H7 (cell line): Measurements from ENCODE around the gene PCYT1A. TPM values are rescaled to one million over a fixed set of nuclear protein-coding genes. Genes with fewer than 3 reads are reported as not detected.
A peak's percentile ranks its signal among the peaks of the same experiment; 100 is the strongest.
"Not testable (repeated sequence)": the region's sequence is repeated elsewhere in the genome, so short reads cannot be mapped to it uniquely, and the experiment has no call there.

Experiments
- DNase-seq: peaks from one replicate; pipeline ENCODE4 v3.0.0; 2012
- H3K27me3 ChIP-seq: 2 replicates; pipeline ENCODE4 v1.6.0; 2011; ENCODE audit warnings: mild to moderate bottlenecking, low read length; ENCODE audit not compliant: control insufficient read depth, insufficient read depth
- H3K36me3 ChIP-seq: replicated peaks from 2 replicates; pipeline ENCODE4 v1.5.1; 2011; ENCODE audit warnings: low read length; ENCODE audit not compliant: control insufficient read depth, insufficient read depth
- H3K4me3 ChIP-seq: 2 replicates; pipeline ENCODE4 v1.5.1; 2011; ENCODE audit warnings: low read depth, mild to moderate bottlenecking, control low read depth, low read length, moderate library complexity; ENCODE audit not compliant: insufficient read depth
- total RNA-seq: library from RNA; depleted of rRNA; stranded (reverse); fragments of >200 nt; shearing (Covaris generic); gene quantifications from 2 replicates; pipeline ENCODE4 v1.2.3, GENCODE V29; 2014

Gene PCYT1A
- total RNA-seq, 1 experiment from 2014 or later, result 38.0 TPM

DNA sequence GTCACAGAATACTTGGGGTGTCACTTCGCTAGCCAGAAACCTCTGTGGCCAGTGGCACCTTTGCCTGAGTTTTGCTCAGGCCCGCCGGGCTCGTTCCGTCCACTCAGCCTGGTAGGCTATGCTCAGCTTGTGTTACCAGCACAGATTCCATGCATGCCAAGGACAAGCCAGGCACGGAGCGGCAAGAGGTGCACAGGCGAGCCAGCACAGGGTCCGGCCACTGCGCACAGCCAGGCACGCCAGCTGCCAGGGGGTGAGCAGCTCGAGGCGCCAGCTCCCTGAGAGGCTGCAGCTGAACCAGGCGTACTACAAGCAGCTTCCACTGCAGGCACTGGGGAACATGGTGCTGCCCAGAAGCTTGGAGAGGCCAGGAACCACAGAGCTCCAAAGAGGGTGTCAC, 14.7 kb downstream of the PCYT1A start:
- Histone ChIP-seq H3K4me3 (no peak overlapping the region), H3K36me3 (no peaks in the 10 kb centered on the region; the same call in none of the 2 replicates), H3K27me3 (no peaks in the 10 kb centered on the region)
- DNase-seq, result no peak

DNA sequence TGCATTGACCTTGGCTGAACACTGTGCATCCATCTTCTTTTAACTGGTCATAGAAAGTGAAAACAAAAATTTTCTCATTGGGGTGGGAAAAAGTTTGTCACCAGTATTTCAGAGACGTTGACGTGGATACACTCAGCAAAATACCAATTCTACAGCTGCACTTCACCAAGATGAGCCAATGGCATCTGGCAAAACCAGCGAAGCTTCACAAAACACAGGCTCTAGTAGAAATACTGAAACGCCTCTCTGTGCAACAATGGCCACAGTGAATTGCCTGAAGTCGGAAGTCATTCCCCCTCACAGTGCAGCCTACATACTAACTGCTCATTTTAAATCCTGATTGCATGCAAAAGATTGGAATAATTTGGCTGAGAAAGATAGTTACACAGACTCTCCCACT, 17.0 kb downstream of the PCYT1A start:
- Histone ChIP-seq H3K4me3 (no peak overlapping the region), H3K36me3 (no peaks in the 10 kb centered on the region; the same call in none of the 2 replicates), H3K27me3 (no peaks in the 10 kb centered on the region)
- no peak for DNase-seq

DNA sequence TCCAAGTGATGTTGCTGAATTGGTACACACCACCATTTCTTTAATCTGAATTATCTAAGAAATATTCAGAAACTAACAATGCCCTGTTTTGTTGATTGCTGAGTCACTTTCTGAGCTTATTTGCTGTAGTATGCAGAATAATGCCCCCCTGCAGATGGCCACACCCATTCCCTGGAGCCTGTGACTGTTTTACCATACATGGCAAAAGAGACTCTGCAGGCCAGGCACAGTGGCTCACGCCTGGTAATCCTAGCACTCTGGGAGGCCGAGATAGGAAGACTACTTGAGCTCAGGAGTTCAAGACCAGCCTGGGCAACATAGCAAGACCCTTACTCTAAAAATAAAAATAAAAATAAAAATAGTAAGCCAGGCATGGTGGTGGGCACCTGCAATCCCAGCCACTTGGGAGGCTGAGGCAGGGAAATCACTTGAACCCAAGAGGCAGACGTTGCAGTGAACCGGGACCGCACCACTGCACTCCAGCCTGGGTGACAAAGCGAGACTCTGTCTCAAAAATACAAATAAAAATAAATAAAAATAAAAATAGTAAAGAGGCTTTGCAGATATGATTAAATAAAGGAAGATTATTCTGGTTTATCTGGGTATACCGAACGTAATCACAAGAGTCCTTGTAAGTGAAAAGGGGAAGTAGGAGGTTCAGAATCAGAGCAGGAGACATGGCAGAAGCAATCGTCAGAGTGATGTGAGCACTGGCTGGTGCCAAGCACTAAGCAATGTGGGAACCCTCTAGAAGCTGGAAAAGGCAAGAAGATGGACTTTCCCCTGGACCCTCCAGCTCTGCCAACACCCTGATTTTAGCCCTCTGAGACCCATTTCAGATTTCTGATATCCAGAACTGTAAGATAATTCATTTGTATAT, 19.0 kb downstream of the PCYT1A start:
- Histone ChIP-seq H3K36me3 (no peaks in the 10 kb centered on the region; the same call in none of the 2 replicates), H3K4me3 (no peak overlapping the region), H3K27me3 (no peaks in the 10 kb centered on the region)
- DNase-seq, result peak; percentile 50

DNA sequence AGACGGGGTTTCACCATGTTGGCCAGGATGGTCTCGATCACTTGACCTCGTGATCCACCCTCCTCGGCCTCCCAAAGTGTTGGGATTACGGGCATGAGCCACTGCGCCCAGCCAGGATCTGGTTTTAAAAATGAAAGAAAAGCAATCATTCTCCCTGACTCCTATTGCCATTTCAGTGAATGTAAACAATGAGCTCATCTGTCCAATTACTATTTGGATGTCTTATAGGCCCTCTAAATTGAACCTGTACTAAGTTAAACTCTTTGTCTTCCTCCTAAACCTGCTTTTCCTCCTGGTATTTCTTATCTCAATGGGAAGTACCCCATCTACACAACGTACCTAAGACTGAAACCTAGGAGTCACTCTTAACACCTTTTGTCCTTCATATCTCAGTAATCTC, 23.7 kb downstream of the PCYT1A start:
- Histone ChIP-seq H3K27me3 (no peaks in the 10 kb centered on the region), H3K4me3 (no peak overlapping the region), H3K36me3 (no peaks in the 10 kb centered on the region)
- DNase-seq, result no peak

DNA sequence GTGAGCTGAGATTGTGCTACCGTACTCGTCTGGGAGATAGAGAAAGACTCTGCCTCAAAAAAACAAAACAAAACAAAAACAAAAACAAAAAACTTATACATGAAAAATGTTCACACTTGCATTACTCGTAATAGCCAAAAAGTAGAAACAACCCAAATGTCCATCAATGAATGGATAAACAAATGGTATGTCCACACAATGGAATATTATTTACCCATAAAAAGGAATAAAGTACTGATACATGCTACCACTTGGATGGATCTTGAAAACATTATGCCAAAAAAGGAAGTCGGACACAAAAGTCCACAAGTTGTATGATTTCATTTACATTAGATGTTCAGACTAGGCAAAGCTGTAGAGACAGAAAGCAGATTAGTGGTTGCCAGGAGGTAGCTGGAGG, 26.7 kb downstream of the PCYT1A start:
- no peak overlapping the region for H3K4me3 ChIP-seq
- DNase-seq, result no peak
- H3K36me3 ChIP-seq, result no peaks in the 10 kb centered on the region
- H3K27me3 ChIP-seq, result no peaks in the 10 kb centered on the region

DNA sequence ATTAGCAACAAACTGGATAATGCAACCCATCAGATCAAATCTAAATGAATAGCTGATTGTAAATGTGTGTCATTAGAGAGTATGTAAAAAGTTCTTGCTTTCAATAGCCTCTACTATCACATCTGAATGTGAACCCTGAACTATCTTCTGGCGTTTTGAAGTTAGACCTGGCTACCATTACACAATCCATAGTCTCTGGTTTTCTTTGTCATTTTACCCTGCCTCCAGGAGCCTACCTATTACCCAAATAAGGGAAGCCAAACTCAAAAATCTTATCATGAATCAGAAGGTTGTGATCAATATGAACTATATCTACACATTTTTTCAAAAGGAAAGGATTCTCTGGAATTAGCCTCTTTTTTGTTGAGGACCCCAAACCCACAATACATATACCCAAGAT, 31.8 kb downstream of the PCYT1A start:
- no peak for DNase-seq
- H3K4me3 ChIP-seq, result no peak overlapping the region
- no peaks in the 10 kb centered on the region; the same call in 1 of the 2 replicates for H3K36me3 ChIP-seq
- H3K27me3 ChIP-seq, result no peaks in the 10 kb centered on the region

DNA sequence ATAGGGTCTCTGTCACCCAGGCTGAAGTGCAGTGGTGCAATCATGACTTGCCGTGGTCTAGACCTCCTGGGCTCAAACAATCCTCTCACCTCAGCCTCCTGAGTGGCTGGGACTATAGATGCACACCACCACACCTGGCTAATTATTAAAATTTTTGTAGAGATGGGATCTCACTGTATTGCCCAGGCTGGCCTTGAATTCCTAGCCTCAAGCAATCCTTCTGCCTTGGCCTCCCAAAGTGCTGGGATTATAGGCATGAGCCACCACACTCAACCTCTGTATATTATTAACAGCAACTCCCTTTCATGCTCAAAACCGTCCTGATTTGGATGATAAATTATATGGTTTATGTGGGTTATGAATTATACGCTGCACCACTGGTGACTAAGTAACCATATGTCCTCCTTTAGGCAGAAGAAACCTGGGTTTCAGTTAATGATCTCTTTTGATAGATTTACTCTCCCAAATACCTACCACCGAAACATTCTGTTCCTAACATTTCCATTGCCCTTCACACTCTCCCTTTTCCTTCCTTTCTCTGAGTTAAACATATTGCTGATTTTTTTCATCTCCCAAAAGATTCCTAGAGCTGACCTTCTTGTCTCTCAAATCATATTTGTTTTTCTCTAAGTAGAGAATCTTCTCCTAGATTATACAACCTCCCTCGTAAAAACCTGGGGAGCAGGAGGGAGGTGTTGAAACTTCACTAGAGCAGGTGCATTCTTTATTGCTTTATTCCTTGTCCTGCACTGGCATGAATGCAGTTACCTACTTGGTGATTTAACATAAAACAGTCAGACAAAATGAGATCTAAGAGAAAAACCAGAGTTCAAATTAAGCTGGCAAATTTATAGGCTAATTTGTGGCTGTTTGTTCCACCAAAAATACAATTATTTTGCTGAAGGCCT, 32.9 kb downstream of the PCYT1A start:
- DNase-seq, result no peak
- H3K27me3 ChIP-seq, result no peaks in the 10 kb centered on the region

DNA sequence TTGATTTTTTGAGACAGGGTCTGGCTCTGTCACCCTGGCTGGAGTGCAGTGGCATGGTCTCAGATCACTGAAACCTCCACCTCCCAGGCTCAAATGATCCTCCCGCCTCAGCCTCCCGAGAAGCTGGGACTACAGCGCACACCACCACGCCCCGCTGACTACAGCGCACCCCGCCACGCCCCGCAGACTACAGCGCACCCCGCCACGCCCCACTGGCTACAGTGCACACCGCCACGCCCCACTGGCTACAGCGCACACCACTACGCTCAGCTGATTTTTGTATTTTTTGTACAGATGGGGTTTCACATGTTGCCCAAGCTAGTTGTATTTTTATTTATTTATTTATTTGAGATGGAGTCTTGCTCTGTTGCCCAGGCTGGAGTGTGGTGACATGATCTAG, 35.6 kb downstream of the PCYT1A start:
- no peaks in the 10 kb centered on the region for H3K27me3 ChIP-seq
- peaks cover 4% of the 10 kb centered on the region for H3K36me3 ChIP-seq
- no peak overlapping the region for H3K4me3 ChIP-seq
- DNase-seq, result no peak

More for the DNA sequence above, 32.9 kb downstream of the PCYT1A start:
- Histone ChIP-seq H3K36me3 (no peaks in the 10 kb centered on the region; the same call in 1 of the 2 replicates), H3K4me3 (no peak overlapping the region)

DNA sequence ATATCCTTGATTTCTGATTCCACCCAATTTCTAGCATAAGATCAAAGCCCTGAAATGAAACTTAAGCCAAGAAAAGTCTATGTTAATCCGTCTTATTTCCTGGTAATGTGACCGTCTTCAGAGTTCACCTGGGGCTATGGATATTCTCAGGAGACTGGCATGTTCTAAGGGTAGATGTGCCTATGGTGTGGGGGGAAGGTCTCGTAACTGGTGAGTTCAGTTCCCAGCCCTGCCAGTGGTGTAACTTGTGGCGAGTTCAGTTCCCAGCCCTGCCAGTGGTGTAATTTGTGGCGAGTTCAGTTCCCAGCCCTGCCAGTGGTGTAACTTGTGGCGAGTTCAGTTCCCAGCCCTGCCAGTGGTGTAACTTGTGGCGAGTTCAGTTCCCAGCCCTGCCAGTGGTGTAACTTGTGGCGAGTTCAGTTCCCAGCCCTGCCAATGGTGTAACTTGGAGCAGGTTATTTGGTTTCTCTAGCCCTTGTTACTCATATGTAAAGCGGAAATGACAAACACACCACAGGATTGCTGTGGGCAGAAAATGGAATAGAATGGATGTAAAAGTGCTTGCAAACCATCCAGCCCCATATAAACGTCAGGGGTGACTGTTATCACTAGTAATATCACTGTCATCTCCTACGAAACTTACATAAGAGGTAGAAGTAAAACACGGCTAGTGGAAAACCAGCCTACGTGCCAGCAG, 40.8 kb downstream of the PCYT1A start:
- Histone ChIP-seq H3K36me3 (peaks cover 8% of the 10 kb centered on the region), H3K27me3 (no peaks in the 10 kb centered on the region)

DNA sequence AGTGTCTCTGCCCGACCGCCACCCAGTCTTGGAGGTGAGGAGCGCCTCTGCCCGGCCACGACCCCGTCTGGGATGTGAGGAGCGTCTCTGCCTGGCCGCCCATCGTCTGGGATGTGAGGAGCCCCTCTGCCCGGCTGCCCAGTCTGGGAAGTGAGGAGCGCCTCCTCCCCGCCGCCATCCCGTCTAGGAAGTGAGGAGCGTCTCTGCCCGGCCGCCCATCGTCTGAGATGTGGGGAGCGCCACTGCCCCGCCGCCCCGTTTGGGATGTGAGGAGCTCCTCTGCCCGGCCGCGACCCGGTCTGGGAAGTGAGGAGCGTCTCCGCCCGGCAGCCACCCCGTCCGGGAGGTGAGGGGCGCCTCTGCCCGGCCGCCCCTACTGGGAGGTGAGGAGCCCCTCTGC, 43.4 kb downstream of the PCYT1A start:
- DNase-seq, H3K4me3 ChIP-seq, H3K27me3 ChIP-seq: not testable (repeated sequence)
- peaks cover 11% of the 10 kb centered on the region for H3K36me3 ChIP-seq

More for the DNA sequence above, 40.8 kb downstream of the PCYT1A start:
- no peak for DNase-seq
- H3K4me3 ChIP-seq, result no peak overlapping the region

DNA sequence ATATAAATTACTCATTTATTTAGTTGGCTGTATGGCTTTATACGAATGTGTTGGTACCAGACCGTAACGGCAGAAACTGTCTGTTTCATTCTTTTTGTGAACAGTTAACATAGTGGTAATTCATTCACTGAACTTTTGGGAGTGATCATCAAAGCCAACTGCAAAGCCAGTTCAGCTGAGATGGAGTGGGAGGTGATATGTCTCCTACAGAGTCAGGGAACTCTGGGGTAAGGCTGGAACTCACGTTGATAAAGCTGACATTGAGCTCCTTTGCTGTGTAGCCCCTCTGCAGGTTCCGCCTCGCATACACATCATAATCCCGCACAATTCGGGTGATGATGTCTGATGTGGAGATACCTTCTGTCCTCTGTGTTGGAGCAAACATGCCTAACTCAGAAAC, 45.8 kb downstream of the PCYT1A start:
- Histone ChIP-seq H3K27me3 (no peaks in the 10 kb centered on the region), H3K4me3 (no peak overlapping the region), H3K36me3 (peaks cover 6% of the 10 kb centered on the region)
- DNase-seq, result no peak

DNA sequence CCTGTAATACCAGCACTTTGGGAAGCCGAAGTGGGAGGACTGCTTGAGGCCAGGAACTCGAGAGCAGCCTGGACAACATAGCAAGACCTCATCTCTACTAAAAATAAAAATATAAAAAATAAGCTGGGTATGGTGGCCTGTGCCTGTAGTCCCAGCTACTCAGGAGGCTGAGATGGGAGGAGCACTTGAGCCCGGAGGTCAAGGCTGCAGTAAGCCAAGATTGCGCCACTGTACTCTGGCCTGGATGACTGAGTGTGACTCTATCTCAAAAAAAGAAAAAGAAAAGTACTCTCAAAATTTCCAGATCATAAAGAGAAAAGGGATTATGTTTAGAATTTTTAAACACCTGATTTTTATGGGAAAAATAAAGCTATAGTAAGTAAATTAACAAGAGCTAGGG, 47.1 kb downstream of the PCYT1A start:
- Histone ChIP-seq H3K4me3 (no peak overlapping the region), H3K36me3 (peaks cover 6% of the 10 kb centered on the region), H3K27me3 (no peaks in the 10 kb centered on the region)
- no peak for DNase-seq

DNA sequence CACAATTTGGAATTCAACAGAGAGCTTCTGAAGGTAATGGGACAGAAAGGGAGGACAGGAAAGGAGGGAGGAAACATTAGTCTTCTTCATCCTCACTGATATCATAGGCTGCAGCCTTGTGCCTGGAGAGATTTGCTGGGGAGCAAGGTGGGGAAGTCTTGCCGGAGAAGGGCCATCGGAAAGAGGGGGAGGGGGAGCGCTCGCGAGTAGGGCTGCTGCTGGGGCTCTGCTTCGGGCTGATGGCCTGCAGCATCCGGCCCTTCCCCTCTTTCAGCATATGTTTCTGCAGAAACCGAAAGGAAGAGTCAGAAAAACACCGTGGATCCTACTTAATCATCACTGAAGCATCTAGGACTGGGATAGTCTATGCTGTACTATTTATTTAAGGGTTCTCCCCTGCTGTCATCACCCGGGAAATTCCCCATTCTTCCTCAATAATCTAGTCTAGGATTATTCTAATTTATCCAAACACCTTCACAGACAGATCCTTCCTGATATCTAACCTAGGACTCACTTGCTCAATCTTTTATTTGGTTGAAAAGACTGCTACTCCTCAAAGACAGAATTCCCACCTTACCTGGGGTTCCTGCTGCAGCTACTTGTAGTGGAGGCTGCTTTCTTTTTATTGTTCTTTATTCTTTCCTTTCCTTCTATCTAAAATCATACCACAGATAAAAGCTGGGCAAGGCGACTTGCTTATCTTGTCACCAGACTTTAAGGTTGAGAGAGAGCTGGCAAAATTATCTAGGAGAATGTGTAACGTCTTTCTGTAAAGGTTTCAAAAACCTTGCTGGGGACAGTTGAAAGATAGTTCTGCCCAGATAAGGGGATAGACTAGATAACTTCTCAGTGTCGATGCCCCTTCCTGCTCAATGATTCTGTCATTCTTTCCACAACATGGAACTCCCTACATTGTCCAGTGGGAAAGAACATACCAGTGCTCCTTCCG, 48.6 kb downstream of the PCYT1A start:
- Histone ChIP-seq H3K27me3 (no peaks in the 10 kb centered on the region), H3K36me3 (peaks cover 6% of the 10 kb centered on the region), H3K4me3 (no peak overlapping the region)
- peak; percentile 63 for DNase-seq
